CD4-positive, alpha-beta T cell treated with Interleukin-12 subunit alpha and Interleukin-12 subunit beta, for 1 hour (primary cell): ENCODE results near the gene HMCES.
A peak's percentile ranks its signal among the peaks of the same experiment; 100 is the strongest.

Experiments used
- DNase-seq: peaks from one replicate; pipeline ENCODE4 v3.0.0-alpha.2; 2020

HMCES gene

DNA sequence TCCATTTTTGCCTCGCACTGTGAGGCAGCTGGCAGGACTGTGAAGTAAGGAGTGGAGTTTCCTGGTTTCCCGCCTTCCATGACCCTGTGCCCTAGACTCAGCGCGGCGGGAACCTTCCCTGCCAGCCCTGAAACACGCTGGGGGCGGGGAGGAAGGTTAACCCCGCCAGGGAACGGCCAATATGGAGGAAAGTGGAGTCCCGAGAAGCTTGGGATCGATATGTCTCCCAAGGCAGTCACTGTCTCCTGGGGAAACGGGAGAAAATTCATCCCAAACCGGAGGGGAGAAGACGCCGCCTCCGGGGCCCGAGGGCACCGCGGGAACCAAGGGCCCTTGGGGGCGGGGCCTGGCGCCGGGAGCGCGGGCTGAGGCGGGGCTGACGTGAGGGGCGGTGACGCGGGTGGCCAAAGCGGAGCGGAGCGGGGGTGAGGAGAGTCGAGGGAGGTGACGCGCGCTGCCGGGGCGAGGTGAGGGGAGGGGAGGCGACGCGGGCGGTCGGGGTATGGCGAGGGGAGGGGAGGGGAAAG, at the start of gene HMCES:
HMCES (plus strand) TSS at position 432 of the 527 bp plus-strand sequence. CDS start 863 bp downstream, outside the sequence.
- peak; percentile 96 for DNase-seq

GRCh38 chr3:129228891-129229585, 49.6 kb upstream of the HMCES start:
- DNase-seq: no peak

DNA sequence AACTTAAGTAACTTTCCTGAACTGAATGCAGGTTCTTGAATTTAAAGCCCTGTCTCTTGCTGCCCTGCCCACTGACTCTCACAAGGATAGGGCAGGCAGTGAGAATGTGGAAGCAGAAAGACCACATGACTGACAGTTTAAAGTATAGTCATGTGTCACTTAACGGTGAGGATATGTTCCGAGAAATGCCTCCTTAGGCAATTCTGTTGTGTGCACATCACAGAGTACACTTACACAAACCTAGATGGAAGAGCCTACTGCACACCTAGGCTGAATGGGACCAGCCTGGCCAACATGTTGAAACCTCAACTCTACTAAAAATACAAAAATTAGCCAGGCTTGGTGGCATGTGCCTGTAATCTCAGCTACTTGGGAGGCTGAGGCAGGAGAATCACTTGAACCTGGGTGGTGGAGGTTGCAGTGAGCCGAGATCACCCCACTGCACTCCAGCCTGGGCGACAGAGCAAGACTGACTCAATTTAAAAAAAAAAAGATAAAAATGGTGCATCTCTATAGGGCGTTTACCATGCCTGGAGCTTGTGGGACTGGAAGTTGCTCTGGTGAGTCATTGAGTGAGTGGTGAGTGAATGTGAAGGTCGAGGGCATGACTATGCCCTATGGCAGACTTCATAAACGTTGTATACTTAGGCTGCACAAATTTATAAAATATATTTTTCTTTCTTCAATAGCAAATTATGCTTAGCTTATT, 48.2 kb upstream of the HMCES start:
- no peak for DNase-seq

GRCh38 chr3:129231331-129232119, 47.1 kb upstream of the HMCES start:
- no peak for DNase-seq

DNA sequence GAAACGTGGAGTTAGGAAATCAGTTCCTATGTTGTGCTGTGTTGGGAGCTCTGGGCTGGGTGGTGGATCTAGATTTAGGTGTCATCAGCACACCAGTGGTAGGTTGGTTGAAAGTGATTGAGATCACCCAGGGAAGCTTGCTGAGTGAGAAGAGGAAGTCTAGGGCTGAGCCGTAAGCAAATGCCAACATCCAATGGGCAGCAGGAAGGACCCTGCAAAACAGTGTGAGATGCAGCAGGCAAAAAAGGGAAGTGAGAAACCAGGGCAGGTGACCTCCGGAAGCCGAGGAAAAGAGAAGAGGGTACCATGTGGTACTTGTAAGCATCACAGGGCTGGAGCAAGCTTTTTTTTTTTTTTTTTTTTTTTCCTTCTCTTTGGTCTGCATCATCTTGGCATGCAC, 45.1 kb upstream of the HMCES start:
- peak; percentile 32 for DNase-seq

DNA sequence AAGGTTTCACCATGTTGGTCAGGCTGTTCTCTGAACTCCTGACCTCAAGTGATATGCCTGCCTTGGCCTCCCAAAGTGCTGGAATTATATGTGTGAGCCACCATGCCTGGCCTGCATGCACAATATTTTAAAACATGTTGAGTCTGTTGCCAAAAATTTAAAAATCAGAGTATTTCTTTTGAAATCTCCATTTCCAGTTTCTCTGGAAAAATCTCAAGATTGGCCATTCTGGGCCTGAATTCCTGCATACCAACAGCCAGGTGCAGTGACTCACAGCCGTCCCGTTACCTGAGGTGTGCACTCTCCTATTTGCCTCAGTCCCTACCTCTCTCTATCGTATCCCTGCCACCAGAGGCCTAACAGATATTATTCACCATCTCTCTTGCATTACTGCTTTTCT, 44.2 kb upstream of the HMCES start:
- DNase-seq: no peak

- DNase-seq: no peak
Measured at GRCh38 chr3:129235344-129235917, 43.2 kb upstream of the HMCES start.

DNA sequence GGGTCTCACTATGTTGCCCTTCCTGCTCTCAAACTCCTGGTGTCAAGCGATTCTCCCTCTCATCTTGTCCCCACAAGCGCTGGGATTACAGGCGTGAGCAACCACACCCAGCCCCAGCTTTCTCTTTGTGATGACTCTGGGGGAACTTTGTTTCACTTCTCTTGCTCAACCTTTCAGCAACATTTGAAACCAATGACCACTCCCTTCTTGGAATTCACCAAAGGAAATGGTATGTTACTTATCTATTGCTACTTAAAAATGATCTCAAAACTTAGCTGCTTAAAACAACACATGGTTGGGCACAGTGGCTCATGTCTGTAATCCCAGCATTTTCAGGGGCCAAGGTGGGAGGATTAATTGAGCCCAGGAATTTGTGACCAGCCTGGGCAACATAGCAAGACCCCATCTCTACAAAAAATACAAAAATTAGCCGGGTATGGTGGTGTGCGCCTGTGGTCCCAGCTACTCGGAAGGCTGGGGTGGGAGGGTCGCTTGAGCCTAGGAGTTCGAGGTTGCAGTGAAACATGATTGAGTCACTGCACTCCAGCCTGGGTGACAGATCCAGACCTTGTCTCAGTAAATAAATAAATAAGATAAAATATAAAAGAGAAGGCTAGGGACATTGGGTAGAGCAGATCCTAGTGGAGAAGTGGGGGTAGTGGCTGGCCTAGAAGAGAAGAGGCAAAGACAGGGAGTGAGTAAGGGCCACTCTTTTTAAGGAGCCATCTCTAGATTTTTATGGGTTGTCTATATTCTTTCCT, 39.5 kb upstream of the HMCES start:
- peak; percentile 34 for DNase-seq

- no peak for DNase-seq
Measured at GRCh38 chr3:129239991-129240390, 38.7 kb upstream of the HMCES start.

GRCh38 chr3:129240436-129240835, 38.2 kb upstream of the HMCES start:
- no peak for DNase-seq

- no peak for DNase-seq
Measured at GRCh38 chr3:129245141-129245540, 33.5 kb upstream of the HMCES start.

- peak; percentile 84 for DNase-seq
Measured at GRCh38 chr3:129245641-129246306, 32.9 kb upstream of the HMCES start.

DNA sequence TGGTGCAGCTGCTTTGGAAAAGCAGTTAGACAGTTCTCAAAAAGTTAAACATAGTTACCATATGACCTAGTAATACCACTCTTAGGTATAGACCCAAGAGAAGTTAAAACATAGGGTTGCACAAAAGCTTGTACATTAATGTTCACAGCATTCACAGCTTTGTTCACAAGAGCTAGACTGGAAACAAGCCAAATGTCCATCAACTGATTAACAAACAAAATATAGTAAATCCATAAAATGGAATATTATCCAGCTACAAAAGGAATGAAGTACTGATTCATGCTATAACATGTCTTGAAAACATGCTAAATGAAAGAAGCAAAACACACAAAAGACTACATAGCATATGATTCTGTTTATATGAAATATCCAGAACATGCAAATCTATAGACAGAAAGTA, 32.0 kb upstream of the HMCES start:
- no peak for DNase-seq

DNA sequence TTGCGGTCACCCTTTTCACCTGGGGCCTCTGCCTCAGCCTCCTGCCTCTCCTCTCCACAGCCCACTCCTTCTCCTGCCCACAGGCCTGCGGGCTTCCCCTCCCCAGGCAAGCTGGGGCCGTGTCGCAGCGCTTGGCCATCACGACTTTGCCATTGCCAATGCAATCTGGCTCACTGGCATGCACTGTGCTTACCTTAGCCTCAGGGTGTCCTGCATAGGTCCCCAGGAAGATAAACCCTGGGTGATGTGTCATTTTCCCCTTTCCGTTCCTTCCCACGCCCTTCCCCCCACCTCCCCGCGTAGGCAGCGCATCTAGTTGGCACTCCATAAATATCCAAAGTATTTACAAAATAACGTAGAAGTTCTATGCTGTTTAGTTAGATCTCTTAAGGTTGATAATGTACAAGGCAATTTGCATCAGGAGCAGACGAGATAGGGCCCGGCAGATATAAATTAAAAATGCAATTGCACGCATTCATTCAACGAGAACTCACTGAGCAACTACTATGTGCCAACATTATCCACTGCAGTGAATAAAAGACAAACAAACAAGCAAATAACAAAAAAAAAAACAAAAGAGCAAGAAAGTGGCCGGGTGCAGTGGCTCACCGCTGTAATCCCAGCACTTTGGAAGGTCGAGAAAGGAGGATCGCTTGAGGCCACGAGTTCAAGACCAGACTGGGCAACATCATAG, 30.2 kb upstream of the HMCES start:
- DNase-seq: no peak

DNA sequence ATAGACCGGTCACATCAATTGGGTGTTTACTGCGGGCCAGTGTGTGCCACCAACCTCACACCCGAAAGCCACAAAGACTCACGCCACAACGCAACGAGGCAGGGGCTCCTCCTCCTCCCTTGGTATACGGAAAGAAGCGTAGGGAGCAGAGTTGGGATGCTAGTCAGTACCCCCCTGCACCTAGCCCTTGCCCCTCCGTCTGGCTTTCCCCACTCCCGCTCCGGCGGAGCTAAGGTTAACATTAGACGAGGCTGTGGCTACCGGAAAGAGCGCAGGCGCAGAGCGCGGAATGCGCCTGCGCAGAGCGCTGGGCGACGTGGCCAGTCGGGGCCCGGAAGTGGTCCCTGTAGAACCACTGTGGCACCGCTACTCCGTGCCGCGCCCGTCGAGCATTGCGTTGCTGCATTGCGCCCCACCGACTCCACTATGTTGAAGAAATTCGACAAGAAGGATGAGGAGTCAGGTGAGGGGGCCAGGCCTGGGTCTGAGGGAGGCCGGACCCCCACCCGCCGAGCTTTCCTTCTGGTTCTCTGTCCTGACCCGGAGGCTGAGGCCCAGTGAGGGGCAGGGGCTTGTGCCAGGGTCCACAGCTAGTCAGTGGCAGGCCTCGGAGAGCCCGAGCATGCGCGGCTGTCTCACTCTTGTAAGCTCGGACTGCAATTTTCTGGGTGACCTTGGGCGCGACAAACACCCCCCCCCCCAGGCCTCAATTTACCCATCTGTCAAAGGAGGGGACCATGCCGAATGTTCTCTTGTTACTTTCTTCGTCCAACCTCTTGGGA, 29.2 kb upstream of the HMCES start, which contains the start of gene COPG1:
COPG1 (plus strand) TSS at position 323 of the 782 bp plus-strand sequence; CDS start at position 427, 104 bp downstream.
- peak; percentile 92 for DNase-seq

DNA sequence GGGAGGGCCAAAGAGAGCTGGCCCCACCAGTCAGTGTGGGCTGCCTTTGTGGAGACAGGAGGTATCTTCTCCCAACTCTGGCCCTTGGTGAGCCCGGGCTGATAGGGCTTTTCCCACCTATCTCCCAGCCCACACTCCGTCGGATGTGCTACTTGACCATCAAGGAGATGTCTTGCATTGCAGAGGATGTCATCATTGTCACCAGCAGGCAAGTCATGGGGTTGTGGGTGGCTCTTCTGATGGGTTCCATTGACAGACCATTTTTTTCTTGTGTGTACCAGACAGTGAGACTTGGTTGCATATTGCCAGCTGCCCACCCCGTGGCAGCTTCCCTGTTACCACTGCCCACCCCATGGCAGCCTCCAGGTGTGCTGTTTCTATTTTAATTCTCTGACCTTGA, 25.9 kb upstream of the HMCES start:
- DNase-seq: no peak

DNA sequence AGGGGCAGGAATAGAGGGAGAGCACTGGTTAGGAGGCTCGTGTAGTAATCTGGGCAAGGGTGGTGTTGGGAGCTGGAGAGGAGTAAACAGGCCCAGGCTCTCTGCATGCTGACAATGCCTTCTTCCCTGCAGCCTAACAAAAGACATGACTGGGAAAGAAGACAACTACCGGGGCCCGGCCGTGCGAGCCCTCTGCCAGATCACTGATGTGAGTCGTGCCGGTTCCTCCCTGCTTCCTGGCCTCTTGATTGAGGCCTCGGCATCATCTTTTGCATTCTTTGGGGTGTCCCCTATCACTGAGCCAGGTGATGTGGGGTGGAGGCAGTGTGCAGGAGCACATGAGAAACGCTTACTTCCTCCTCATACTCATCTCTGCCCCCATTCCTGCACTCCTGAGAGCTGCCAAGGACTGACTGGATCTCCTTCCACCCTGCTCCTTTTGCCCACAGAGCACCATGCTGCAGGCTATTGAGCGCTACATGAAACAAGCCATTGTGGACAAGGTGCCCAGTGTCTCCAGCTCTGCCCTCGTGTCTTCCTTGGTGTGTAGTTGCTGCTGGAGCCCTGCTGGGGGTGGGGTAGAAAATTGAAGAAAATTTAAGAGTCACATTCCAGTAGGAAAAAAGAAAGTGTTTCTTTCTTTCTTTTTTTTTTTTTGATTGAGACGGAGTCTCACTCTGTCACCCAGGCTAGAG, 24.0 kb upstream of the HMCES start:
- DNase-seq: no peak

GRCh38 chr3:129256270-129256669, 22.4 kb upstream of the HMCES start:
- DNase-seq: no peak

DNA sequence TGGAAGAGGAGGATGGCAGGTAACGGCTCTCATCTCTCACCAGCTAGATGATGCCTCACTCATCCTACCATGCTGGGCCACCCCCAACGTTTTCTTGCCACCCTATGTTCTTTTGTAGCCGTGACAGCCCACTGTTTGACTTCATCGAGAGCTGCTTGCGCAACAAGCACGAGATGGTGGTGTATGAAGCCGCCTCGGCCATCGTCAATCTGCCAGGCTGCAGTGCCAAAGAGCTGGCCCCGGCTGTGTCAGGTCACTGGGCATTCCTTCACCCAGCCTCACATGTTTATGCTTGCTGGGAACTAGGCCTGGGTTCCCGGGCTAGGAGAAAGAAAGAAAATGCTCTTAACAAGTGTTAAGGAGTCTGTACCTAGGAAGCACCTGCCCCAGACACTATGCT, 21.1 kb upstream of the HMCES start:
- DNase-seq: no peak
